Peyer's patch (tissue), 4 donors: ENCODE measurements around the gene ZNF579. TPM values are rescaled to one million over a fixed set of nuclear protein-coding genes. Genes with fewer than 3 reads are reported as not detected.
A peak's percentile ranks its signal among the peaks of the same experiment; 100 is the strongest.

Experiments
- DNase-seq, 3 donors: peaks; one replicate each; pipeline ENCODE4 v3.0.0-alpha.2; 2017 to 2019
- H3K27ac ChIP-seq, 4 donors: fragments of 200-600 bp; sonication (generic); one replicate each; pipeline ENCODE4 v1.5.1; 2016 to 2019
- H3K27me3 ChIP-seq, 2 donors: fragments of 200-600 bp; sonication (generic); one replicate each; pipeline ENCODE4 v1.5.1; 2019
- H3K36me3 ChIP-seq, 3 donors: fragments of 200-600 bp; sonication (generic); one replicate each; pipeline ENCODE4 v1.5.1; 2016 to 2019
- H3K4me1 ChIP-seq, 4 donors: fragments of 200-600 bp; sonication (generic); one replicate each; pipeline ENCODE4 v1.5.1; 2016 to 2019
- H3K4me3 ChIP-seq, 4 donors: fragments of 200-600 bp; sonication (generic); 1 replicate in 3 of 4; 2 replicates in 1 of 4; pipeline ENCODE4 v1.5.1; 2016 to 2019; ENCODE audit warnings: mild to moderate bottlenecking in 1 of 4
- H3K9me3 ChIP-seq, 4 donors: fragments of 200-600 bp; sonication (generic); one replicate each; pipeline ENCODE4 v1.5.1; 2016 to 2019; ENCODE audit warnings: mild to moderate bottlenecking in 1 of 4
- POLR2A ChIP-seq, 2 donors: fragments of 450-650 bp; IDR thresholded peaks; one replicate each; pipeline ENCODE4 v1.5.1; 2017; ENCODE audit warnings: antibody characterized with exemption in 2 of 2, mild to moderate bottlenecking in 2 of 2, moderate library complexity in 2 of 2
- total RNA-seq, 4 donors: library from RNA; depleted of rRNA; stranded (reverse); fragments of >200 nt; gene quantifications; one replicate each; pipeline ENCODE4 v1.1.0, GENCODE V29; 2016
- TF ChIP-seq, protein P1 (sequence below), 6 experiments: fragments of 450-650 bp in 4 of 6; fragments of 200-600 bp in 2 of 6; sonication (generic) in 1 of 6; IDR thresholded peaks; one replicate each; pipeline ENCODE4 v1.5.1; 2017 to 2019; ENCODE audit warnings: antibody characterized with exemption in 6 of 6, mild to moderate bottlenecking in 3 of 6, moderate library complexity in 1 of 6

The ZNF579 gene
- total RNA-seq, 4 donors from 2014 or later: 1.7 to 6.1 (median 3.1) TPM; not detected in 1

- no peaks in the 10 kb centered on the region for H3K9me3 ChIP-seq
- no peaks in the 10 kb centered on the region for H3K4me1 ChIP-seq
- no peak for TF ChIP-seq POLR2A (IDR thresholded peaks at IDR 0.05)
- TF ChIP-seq, protein P1, sequence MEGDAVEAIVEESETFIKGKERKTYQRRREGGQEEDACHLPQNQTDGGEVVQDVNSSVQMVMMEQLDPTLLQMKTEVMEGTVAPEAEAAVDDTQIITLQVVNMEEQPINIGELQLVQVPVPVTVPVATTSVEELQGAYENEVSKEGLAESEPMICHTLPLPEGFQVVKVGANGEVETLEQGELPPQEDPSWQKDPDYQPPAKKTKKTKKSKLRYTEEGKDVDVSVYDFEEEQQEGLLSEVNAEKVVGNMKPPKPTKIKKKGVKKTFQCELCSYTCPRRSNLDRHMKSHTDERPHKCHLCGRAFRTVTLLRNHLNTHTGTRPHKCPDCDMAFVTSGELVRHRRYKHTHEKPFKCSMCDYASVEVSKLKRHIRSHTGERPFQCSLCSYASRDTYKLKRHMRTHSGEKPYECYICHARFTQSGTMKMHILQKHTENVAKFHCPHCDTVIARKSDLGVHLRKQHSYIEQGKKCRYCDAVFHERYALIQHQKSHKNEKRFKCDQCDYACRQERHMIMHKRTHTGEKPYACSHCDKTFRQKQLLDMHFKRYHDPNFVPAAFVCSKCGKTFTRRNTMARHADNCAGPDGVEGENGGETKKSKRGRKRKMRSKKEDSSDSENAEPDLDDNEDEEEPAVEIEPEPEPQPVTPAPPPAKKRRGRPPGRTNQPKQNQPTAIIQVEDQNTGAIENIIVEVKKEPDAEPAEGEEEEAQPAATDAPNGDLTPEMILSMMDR (IDR thresholded peaks at IDR 0.05): no peak
- H3K27me3 ChIP-seq: no peaks in the 10 kb centered on the region
- no peak overlapping the region for H3K27ac ChIP-seq
- no peak for DNase-seq
- H3K4me3 ChIP-seq: no peak overlapping the region
- no peaks in the 10 kb centered on the region for H3K36me3 ChIP-seq
These were observed 12.8 kb downstream of the ZNF579 start for GRCh38 chr19:55567708-55568328.

- H3K36me3 ChIP-seq: no peaks in the 10 kb centered on the region
- DNase-seq: no peak
- H3K27me3 ChIP-seq: no peaks in the 10 kb centered on the region
- no peaks in the 10 kb centered on the region for H3K4me1 ChIP-seq
- H3K27ac ChIP-seq: no peak overlapping the region
- TF ChIP-seq, protein P1 (IDR thresholded peaks at IDR 0.05): no peak
- TF ChIP-seq POLR2A (IDR thresholded peaks at IDR 0.05): no peak
- H3K9me3 ChIP-seq: no peaks in the 10 kb centered on the region
- H3K4me3 ChIP-seq: no peak overlapping the region
These were observed 13.8 kb downstream of the ZNF579 start for GRCh38 chr19:55566823-55567222.

- H3K4me3 ChIP-seq: no peak overlapping the region
- no peaks in the 10 kb centered on the region for H3K27me3 ChIP-seq
- peak in 1 of 2 donors; percentile 26 for TF ChIP-seq POLR2A (IDR thresholded peaks at IDR 0.05)
- TF ChIP-seq, protein P1 (IDR thresholded peaks at IDR 0.05): no peak
- no peaks in the 10 kb centered on the region for H3K36me3 ChIP-seq
- no peaks in the 10 kb centered on the region for H3K4me1 ChIP-seq
- peak in 1 of 3 donors; percentile 61 for DNase-seq
- H3K27ac ChIP-seq: no peak overlapping the region
- peaks cover 0 to 4% (median 0%) of the 10 kb centered on the region in 4 donors for H3K9me3 ChIP-seq
These were observed 17.4 kb downstream of the ZNF579 start for GRCh38 chr19:55563261-55563690.

DNA sequence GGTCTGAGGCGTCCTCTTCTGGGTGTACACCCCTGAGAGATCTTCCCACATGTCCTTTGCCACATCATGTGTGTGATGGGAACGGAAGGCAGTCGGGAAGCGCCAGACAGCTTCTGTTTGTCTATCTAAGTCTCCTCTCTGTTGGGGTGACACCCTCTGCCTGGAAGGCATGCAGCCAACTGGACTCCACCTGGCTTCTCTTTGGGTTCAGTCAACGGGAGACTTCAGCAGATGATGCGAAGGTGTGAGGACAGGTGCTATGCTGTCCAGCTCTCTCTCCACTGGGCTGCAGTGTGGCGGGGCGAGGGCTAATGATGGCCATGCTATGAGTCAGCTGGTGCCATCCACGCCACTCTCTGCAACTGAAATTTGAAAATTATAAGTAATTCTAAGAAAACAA is 21.0 kb downstream of the ZNF579 start:
- no peak overlapping the region for H3K4me3 ChIP-seq
- no peaks in the 10 kb centered on the region for H3K36me3 ChIP-seq
- H3K9me3 ChIP-seq: peaks cover 0 to 4% (median 0%) of the 10 kb centered on the region in 4 donors
- H3K4me1 ChIP-seq: no peaks in the 10 kb centered on the region
- DNase-seq: no peak
- no peaks in the 10 kb centered on the region for H3K27me3 ChIP-seq
- TF ChIP-seq, protein P1 (IDR thresholded peaks at IDR 0.05): no peak
- no peak for TF ChIP-seq POLR2A (IDR thresholded peaks at IDR 0.05)
- H3K27ac ChIP-seq: no peak overlapping the region

DNA sequence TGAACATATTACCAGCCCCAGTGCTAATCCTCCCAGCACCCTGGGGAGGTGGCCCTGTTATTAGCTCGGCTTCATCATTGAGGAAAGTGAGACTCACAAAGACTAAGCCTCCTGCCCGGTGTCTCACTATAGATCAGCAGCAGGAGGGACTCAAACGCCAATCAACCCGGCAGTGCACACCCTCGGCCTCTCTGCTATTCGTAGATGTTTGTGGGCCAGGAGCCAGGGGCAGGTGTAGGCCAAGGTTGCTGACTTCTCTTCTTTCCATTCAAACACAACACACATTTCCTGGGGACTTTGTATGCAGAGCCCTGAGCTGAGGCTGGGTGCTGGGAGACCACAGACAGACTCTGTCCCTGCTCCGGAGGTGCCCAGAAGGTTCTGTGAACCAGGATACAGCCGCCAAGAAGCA is 25.9 kb downstream of the ZNF579 start:
- Histone ChIP-seq H3K9me3 (no peaks in the 10 kb centered on the region), H3K27ac (no peak overlapping the region), H3K4me1 (peaks cover 0 to 2% (median 0%) of the 10 kb centered on the region in 4 donors), H3K27me3 (no peaks in the 10 kb centered on the region), H3K36me3 (no peaks in the 10 kb centered on the region), H3K4me3 (no peak overlapping the region)
- no peak for DNase-seq
- TF ChIP-seq POLR2A (IDR thresholded peaks at IDR 0.05): no peak
- TF ChIP-seq, protein P1 (IDR thresholded peaks at IDR 0.05): no peak
